Fibroblast of pulmonary artery (primary cell): ENCODE measurements around the gene CDH16.
A peak's percentile ranks its signal among the peaks of the same experiment; 100 is the strongest.
"Not testable (repeated sequence)": the region's sequence is repeated elsewhere in the genome, so short reads cannot be mapped to it uniquely, and the experiment has no call there.

Experiments used
- DNase-seq: peaks from one replicate; pipeline ENCODE4 v3.0.0-alpha.2; 2010; ENCODE audit warnings: low read depth
- H3K4me3 ChIP-seq: replicated peaks from 2 replicates; pipeline ENCODE4 v1.5.1; 2011; ENCODE audit warnings: low read depth, mild to moderate bottlenecking, control low read depth, low read length, moderate library complexity
- TF ChIP-seq, protein P1 (sequence below): IDR thresholded peaks from 2 replicates; pipeline ENCODE4 v1.5.1; 2011; ENCODE audit warnings: mild to moderate bottlenecking, control low read depth, low read length, inconsistent platforms; ENCODE audit errors: missing control alignments

The CDH16 gene

DNA sequence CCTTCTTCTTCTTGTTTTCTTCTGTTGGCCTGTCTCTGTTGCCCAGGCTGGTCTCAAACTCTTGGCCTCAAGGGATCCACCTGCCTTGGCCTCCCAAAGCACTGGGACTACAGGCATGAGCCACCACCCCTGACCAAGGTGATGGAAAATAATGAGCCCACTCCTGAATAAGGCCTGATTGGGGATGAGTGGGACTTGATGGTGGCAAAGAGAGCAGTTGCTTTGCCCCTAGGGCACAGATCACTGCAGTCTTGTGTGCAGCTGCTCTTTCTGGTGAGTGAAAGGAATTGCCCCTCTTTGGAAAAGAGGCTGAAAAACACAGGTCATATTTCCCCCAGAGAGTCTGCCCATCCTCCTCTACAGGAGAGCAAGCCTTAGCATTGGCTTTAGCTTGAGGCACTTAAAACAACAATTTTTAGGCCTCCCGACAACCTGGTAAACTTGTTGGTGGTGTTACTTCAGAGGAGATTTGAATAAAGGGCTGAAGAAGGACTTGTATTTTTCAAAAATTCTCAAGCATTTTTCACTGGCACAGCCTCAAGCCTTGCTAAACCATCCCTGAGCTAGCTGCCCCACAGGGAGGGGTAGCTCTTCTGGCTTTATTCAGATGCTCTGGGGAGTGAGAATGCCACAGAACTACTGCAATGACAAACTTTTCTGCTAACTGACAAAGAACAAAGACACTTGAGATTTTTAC lies 44.5 kb downstream of the CDH16 start:
- no peak overlapping the region for H3K4me3 ChIP-seq
- TF ChIP-seq, protein P1, sequence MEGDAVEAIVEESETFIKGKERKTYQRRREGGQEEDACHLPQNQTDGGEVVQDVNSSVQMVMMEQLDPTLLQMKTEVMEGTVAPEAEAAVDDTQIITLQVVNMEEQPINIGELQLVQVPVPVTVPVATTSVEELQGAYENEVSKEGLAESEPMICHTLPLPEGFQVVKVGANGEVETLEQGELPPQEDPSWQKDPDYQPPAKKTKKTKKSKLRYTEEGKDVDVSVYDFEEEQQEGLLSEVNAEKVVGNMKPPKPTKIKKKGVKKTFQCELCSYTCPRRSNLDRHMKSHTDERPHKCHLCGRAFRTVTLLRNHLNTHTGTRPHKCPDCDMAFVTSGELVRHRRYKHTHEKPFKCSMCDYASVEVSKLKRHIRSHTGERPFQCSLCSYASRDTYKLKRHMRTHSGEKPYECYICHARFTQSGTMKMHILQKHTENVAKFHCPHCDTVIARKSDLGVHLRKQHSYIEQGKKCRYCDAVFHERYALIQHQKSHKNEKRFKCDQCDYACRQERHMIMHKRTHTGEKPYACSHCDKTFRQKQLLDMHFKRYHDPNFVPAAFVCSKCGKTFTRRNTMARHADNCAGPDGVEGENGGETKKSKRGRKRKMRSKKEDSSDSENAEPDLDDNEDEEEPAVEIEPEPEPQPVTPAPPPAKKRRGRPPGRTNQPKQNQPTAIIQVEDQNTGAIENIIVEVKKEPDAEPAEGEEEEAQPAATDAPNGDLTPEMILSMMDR, result no peak
- peak; percentile 59 for DNase-seq

DNA sequence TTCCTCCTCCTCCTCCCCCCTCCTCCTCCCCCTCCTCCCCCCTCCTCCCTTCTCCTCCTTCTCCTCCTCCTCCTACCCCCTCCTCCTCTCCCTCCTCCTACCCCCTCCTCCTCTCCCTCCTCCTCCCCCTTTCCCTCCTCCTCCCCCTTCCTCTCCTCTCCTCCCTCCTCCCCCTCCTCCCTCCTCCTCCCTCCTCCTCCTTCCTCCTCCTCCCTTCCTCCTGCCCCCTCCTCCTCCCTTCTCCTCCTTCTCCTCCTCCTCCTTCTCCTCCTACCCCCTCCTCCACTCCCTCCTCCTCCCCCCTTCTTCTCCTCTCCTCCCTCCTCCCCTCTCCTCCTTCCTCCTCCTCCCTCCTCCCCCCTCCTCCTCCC lies 45.0 kb downstream of the CDH16 start:
- no peak for DNase-seq
- no peak overlapping the region for H3K4me3 ChIP-seq
- TF ChIP-seq, protein P1, result no peak

DNA sequence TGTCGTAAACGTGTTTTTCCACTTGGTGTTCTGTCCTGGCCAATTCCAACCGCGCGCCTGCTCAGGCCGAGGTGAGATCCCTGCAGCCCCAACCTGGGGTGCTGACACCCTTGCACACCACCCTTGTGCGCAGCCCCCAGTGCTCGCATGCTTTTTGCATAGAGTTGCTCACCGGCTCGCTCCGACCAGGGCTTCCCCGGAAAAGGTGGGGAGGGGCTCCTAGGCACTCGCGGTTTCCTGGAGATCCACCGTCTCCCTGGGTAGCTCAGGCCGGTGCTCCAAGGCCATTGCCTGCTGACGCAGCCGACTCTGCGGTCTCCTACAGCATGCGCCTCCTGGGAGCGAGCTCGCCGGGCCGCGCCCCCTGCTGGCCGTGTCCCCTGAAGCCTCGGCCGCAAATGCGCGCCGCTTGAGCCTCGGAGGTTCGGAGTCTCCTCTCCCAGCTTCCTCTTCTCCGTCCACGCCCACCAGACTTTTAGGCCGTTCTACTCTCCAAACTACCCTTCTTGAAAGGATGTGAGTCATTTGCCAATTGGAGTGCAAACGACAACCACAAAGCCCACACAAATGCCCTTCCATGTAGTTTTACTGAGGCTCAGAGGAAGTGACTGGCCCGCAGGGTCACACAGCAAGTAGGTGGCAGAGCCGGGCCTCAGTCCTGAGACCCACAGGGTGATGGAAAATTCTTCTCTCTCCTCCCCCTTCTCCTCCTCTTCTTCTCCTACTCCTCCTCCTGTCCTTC lies 45.6 kb downstream of the CDH16 start:
- TF ChIP-seq, protein P1, result peak; percentile 84
- H3K4me3 ChIP-seq, result peak overlapping the region; percentile 31
- peak; percentile 98 for DNase-seq

DNA sequence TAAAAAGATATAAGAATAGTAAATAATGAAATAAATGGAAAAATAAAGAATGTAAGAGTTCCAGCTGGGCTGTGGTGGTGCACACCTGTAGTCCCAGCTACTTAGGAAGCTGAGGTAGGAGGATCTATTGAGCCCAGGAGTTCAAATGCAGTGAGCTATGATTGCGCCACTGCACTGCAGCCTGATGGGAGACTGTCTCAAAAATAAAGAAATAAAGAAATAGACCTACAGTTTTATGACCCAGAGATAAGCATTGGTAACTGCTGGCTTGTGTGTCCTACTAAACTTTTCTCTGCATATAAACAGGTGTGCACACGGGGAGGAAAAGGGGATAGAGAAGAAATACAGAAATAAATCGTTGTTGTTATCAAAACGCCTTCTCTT lies 46.1 kb downstream of the CDH16 start:
- DNase-seq, result no peak
- TF ChIP-seq, protein P1, result no peak
- H3K4me3 ChIP-seq, result peak overlapping the region; percentile 31

DNA sequence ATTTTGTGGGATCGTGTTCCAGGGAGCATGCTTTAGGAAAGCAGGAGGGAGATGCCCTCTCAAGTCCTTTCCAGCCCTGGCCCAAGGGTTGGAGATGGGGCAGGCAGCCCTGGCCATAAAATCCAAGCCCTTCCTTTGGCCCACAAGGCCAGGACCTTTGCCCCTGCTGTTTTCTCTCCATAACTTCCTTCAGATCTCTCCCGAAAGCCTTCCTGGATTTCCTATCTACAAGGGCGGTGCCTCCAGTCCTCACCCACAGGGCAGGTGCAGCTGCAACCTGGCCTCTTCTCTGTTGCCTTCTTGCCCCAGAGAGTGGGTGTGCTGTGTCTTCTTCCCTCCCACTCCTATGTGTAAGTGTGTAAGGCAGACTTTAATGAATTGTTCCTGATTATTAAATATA lies 46.8 kb downstream of the CDH16 start:
- H3K4me3 ChIP-seq, result no peak overlapping the region
- TF ChIP-seq, protein P1, result no peak
- no peak for DNase-seq

DNA sequence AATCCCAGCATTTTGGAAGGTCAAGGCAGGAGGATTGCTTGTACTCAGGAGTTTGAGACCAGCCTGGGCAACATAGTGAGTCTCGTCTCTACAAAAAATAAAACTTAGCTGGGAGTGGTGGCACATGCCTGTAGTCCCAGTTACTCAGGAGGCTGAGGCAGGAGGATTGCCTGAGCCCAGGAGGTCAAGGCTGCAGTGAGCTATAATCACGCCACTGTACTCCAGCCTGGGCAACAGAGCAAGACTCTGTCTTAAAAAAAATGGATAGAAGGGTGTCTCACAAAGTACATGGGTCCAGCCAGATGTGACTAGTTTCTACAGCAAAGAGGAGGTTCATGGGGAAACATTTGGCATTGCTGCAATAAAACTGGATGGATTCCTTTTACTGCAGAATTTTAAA lies 47.3 kb downstream of the CDH16 start:
- DNase-seq, H3K4me3 ChIP-seq: not testable (repeated sequence)

DNA sequence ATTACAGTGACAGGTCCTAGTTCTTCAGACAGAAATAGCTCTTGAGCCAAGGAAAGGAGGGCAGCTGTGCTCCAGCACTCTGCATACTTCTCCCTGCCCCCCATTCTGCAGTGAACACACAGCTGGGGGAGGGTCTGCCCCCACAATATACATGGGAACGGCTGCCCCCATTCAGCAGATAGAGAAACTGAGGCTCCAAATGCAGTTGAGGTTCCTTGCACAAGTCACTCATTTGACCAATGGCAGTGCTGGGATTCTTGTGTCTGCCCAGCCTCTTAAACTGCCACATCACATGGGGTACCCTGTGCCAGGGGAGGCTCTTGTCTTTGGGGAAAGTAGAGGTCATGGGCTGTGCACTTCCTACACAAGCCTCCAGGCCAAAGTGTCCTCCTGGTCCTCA lies 49.3 kb downstream of the CDH16 start:
- no peak for DNase-seq
- no peak overlapping the region for H3K4me3 ChIP-seq
- TF ChIP-seq, protein P1, result no peak
